HFFc6 (cell line): ENCODE results near the gene NUS1. TPM values are rescaled to one million over a fixed set of nuclear protein-coding genes. Genes with fewer than 3 reads are reported as not detected.
"Not testable (repeated sequence)": the region's sequence is repeated elsewhere in the genome, so short reads cannot be mapped to it uniquely, and the experiment has no call there.

Experiments used
- DNase-seq: peaks from one replicate; pipeline ENCODE4 v3.0.0-alpha.2; 2018
- H3K27ac Mint-ChIP-seq: 2 replicates; pipeline ENCODE4 v1.8.0; 2020; ENCODE audit warnings: mild to moderate bottlenecking, mixed read lengths
- H3K27me3 Mint-ChIP-seq: 2 replicates; pipeline ENCODE4 v1.8.0; 2021; ENCODE audit warnings: mild to moderate bottlenecking, moderate library complexity, mixed read lengths; ENCODE audit not compliant: insufficient read depth
- H3K36me3 Mint-ChIP-seq: 2 replicates; pipeline ENCODE4 v1.8.0; 2021; ENCODE audit warnings: low read depth, mixed read lengths
- H3K4me1 Mint-ChIP-seq: 2 replicates; pipeline ENCODE4 v1.8.0; 2020; ENCODE audit warnings: low read depth, mixed read lengths
- H3K4me3 Mint-ChIP-seq: 2 replicates; pipeline ENCODE4 v1.8.0; 2020; ENCODE audit warnings: mild to moderate bottlenecking, moderate library complexity, mixed read lengths
- H3K9me3 Mint-ChIP-seq: 2 replicates; pipeline ENCODE4 v1.8.0; 2020; ENCODE audit warnings: mild to moderate bottlenecking, mixed read lengths
- CTCF ChIP-seq: fragments of 200-600 bp; sonication (generic); IDR thresholded peaks from 2 replicates; pipeline ENCODE4 v1.5.0; 2021; ENCODE audit warnings: antibody characterized with exemption, mild to moderate bottlenecking
- total RNA-seq, 6 experiments: library from RNA; stranded (reverse); fragmentation: NEBNext Ultra II Directional; extraction: Animal tissue kit (Norgen Biotek cat#: 25700); gene quantifications; 2 replicates in 1 of 6; 3 replicates in 5 of 6; pipeline ENCODE4 v1.2.3, GENCODE V29; 2021

NUS1 gene
- total RNA-seq, 6 experiments from 2014 or later = 44.4 to 55.2 (median 48.7) TPM

GRCh38 chr6:117653949-117654348 lies 21.3 kb upstream of the NUS1 start:
- H3K27me3 Mint-ChIP-seq = peaks cover 4% of the 10 kb centered on the region
- no peaks in the 10 kb centered on the region for H3K4me1 Mint-ChIP-seq
- H3K4me3 Mint-ChIP-seq = no peak overlapping the region
- H3K9me3 Mint-ChIP-seq = no peaks in the 10 kb centered on the region
- H3K36me3 Mint-ChIP-seq = no peaks in the 10 kb centered on the region
- DNase-seq = no peak
- H3K27ac Mint-ChIP-seq = no peak overlapping the region
- no peak for TF ChIP-seq CTCF

GRCh38 chr6:117655380-117655779 lies 19.9 kb upstream of the NUS1 start:
- DNase-seq = no peak
- Mint-ChIP-seq H3K36me3 (no peaks in the 10 kb centered on the region), H3K27ac (no peak overlapping the region), H3K4me1 (no peaks in the 10 kb centered on the region), H3K9me3 (no peaks in the 10 kb centered on the region), H3K27me3 (peaks cover 4% of the 10 kb centered on the region), H3K4me3 (no peak overlapping the region)
- TF ChIP-seq CTCF = no peak

GRCh38 chr6:117666881-117667280 lies 8.4 kb upstream of the NUS1 start:
- no peaks in the 10 kb centered on the region; the same call in 1 of the 2 replicates for H3K9me3 Mint-ChIP-seq
- peaks cover 4% of the 10 kb centered on the region; the same call in 1 of the 2 replicates for H3K4me1 Mint-ChIP-seq
- H3K27ac Mint-ChIP-seq = no peak overlapping the region
- no peak for TF ChIP-seq CTCF
- peaks cover 7% of the 10 kb centered on the region for H3K27me3 Mint-ChIP-seq
- DNase-seq = no peak
- H3K4me3 Mint-ChIP-seq = no peak overlapping the region
- no peaks in the 10 kb centered on the region for H3K36me3 Mint-ChIP-seq

DNA sequence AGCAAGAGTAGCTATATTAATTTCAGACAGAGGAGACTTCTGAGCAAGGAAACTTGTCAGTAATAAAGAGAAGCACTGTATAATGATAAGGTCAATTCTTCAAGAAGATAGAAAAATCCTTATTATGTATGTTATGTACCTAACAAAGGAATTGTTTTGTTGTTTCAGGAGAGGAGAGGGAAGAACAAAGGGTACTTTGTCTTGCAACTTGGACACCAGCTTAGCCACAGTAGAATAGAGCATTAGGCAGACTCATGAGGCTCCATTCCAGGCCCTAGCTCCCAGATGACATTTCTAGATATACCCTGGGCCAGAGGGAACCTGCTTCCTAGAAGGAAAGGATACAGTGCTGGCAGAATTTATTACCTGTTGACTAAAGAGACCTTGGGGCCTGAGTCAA lies 6.5 kb upstream of the NUS1 start:
- no peak for TF ChIP-seq CTCF
- Mint-ChIP-seq H3K9me3 (no peaks in the 10 kb centered on the region; the same call in 1 of the 2 replicates), H3K36me3 (no peaks in the 10 kb centered on the region), H3K27ac (no peak overlapping the region), H3K4me3 (no peak overlapping the region), H3K27me3 (peaks cover 7% of the 10 kb centered on the region), H3K4me1 (peaks cover 5% of the 10 kb centered on the region)
- no peak for DNase-seq

- Mint-ChIP-seq H3K27me3 (peaks cover 12% of the 10 kb centered on the region), H3K27ac (no peak overlapping the region), H3K4me3 (peak overlapping the region; percentile 95), H3K9me3 (no peaks in the 10 kb centered on the region), H3K4me1 (peaks cover 44% of the 10 kb centered on the region), H3K36me3 (peaks cover 22% of the 10 kb centered on the region)
- TF ChIP-seq CTCF = no peak
- DNase-seq = no peak
These were observed 766 bp upstream of the NUS1 start for GRCh38 chr6:117674503-117674902.

- Mint-ChIP-seq H3K27ac (peak overlapping the region; percentile 87), H3K36me3 (peaks cover 35% of the 10 kb centered on the region), H3K4me1 (peaks cover 56% of the 10 kb centered on the region), H3K4me3 (peak overlapping the region; percentile 95)
- not testable (repeated sequence) for H3K9me3 Mint-ChIP-seq, H3K27me3 Mint-ChIP-seq, DNase-seq
These were observed 511 bp downstream of the NUS1 start for GRCh38 chr6:117675658-117676301.
